Measurements from ENCODE around the gene ERCC6L2. TPM values are rescaled to one million over a fixed set of nuclear protein-coding genes. Genes with fewer than 3 reads are reported as not detected.

ERCC6L2 gene
- polyA plus RNA-seq, 1 of the 3 experiments (the other 2 are of a cell fraction): 10.0 TPM

DNA sequence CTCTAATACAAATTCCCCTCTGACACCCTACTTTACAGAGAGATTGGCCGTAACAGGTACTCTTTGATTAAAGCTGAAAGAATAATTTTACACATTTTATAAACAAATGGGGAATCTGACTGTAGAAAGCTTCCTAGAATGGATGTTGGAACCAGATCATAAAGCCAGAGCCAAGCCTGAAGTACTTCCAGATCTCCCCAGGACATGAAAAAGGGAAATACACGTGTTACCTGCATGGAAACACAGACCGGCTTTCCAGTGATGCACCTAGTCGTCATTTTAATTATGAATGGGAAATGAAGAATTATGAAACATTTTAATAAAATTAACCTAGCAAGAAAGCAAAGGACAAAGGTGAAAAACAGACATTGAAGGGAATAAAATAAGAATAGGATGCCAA lies 66.5 kb downstream of the ERCC6L2 start:
- Histone ChIP-seq H3F3A (replicated peaks; ENCODE audit: insufficient read depth) (peaks cover 5% of the 10 kb centered on the region), H3K79me2 (ENCODE audit: insufficient read depth) (peaks cover 13% of the 10 kb centered on the region; the same call in 1 of the 2 replicates), H4K20me1 (ENCODE audit: insufficient read depth) (no peaks in the 10 kb centered on the region), H3K4me1 (ENCODE audit: control insufficient read depth in 1 of 2, insufficient read depth in 2 of 2, low read depth in 1 of 2, low read length in 1 of 2) (no peaks in the 10 kb centered on the region), H3K4me3 (ENCODE audit: low read depth in 2 of 2, low read length in 1 of 2) (no peak overlapping the region), H3K36me3 (replicated peaks in 1 of 2; ENCODE audit: control insufficient read depth in 1 of 2, insufficient read depth in 2 of 2, low read length in 1 of 2) (peaks cover 69 to 79% of the 10 kb centered on the region in 2 experiments), H3K27ac (ENCODE audit: low read depth in 2 of 2, low read length in 1 of 2) (no peak overlapping the region), H3K9ac (no peak overlapping the region), H3K4me2 (no peak overlapping the region), H2AFZ (ENCODE audit: low read depth) (no peak overlapping the region), H3K9me3 (no peaks in the 10 kb centered on the region; the same call in none of the 2 replicates), H3K9me2 (no peaks in the 10 kb centered on the region), H3K27me3 (ENCODE audit: insufficient read depth) (no peaks in the 10 kb centered on the region)
- TF ChIP-seq GABPA (IDR thresholded peaks at IDR 0.05; ENCODE audit: low read depth): no peak
- no peak for TF ChIP-seq RFX5 (IDR thresholded peaks at IDR 0.05; ENCODE audit: low read length)
- TF ChIP-seq TAF1 (IDR thresholded peaks at IDR 0.05; ENCODE audit: borderline replicate concordance, low read depth, low read length): no peak
- TF ChIP-seq GATA2 (CRISPR knock-in tag; IDR thresholded peaks at IDR 0.05): no peak
- TF ChIP-seq, protein P1, sequence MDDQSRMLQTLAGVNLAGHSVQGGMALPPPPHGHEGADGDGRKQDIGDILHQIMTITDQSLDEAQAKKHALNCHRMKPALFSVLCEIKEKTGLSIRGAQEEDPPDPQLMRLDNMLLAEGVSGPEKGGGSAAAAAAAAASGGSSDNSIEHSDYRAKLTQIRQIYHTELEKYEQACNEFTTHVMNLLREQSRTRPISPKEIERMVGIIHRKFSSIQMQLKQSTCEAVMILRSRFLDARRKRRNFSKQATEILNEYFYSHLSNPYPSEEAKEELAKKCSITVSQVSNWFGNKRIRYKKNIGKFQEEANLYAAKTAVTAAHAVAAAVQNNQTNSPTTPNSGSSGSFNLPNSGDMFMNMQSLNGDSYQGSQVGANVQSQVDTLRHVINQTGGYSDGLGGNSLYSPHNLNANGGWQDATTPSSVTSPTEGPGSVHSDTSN (IDR thresholded peaks at IDR 0.05): no peak
- TF ChIP-seq, protein P2, sequence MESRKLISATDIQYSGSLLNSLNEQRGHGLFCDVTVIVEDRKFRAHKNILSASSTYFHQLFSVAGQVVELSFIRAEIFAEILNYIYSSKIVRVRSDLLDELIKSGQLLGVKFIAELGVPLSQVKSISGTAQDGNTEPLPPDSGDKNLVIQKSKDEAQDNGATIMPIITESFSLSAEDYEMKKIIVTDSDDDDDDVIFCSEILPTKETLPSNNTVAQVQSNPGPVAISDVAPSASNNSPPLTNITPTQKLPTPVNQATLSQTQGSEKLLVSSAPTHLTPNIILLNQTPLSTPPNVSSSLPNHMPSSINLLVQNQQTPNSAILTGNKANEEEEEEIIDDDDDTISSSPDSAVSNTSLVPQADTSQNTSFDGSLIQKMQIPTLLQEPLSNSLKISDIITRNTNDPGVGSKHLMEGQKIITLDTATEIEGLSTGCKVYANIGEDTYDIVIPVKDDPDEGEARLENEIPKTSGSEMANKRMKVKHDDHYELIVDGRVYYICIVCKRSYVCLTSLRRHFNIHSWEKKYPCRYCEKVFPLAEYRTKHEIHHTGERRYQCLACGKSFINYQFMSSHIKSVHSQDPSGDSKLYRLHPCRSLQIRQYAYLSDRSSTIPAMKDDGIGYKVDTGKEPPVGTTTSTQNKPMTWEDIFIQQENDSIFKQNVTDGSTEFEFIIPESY (IDR thresholded peaks at IDR 0.05; ENCODE audit: borderline replicate concordance, low read depth): no peak
- no peak for TF ChIP-seq SMC3 (IDR thresholded peaks at IDR 0.05; ENCODE audit: low read depth, low read length)
- no peak for TF ChIP-seq YY1 (IDR thresholded peaks at IDR 0.05; ENCODE audit: low read depth)
- TF ChIP-seq, protein P3, sequence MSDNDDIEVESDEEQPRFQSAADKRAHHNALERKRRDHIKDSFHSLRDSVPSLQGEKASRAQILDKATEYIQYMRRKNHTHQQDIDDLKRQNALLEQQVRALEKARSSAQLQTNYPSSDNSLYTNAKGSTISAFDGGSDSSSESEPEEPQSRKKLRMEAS (IDR thresholded peaks at IDR 0.05; ENCODE audit: low read depth): no peak
- TF ChIP-seq ELF1 (IDR thresholded peaks at IDR 0.05): no peak
- TF ChIP-seq, protein P4, sequence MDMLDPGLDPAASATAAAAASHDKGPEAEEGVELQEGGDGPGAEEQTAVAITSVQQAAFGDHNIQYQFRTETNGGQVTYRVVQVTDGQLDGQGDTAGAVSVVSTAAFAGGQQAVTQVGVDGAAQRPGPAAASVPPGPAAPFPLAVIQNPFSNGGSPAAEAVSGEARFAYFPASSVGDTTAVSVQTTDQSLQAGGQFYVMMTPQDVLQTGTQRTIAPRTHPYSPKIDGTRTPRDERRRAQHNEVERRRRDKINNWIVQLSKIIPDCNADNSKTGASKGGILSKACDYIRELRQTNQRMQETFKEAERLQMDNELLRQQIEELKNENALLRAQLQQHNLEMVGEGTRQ (IDR thresholded peaks at IDR 0.05; ENCODE audit: borderline replicate concordance, low read depth, low read length): no peak
- TF ChIP-seq, protein P5, sequence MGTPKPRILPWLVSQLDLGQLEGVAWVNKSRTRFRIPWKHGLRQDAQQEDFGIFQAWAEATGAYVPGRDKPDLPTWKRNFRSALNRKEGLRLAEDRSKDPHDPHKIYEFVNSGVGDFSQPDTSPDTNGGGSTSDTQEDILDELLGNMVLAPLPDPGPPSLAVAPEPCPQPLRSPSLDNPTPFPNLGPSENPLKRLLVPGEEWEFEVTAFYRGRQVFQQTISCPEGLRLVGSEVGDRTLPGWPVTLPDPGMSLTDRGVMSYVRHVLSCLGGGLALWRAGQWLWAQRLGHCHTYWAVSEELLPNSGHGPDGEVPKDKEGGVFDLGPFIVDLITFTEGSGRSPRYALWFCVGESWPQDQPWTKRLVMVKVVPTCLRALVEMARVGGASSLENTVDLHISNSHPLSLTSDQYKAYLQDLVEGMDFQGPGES (IDR thresholded peaks at IDR 0.05; ENCODE audit: low read depth, low read length): no peak
- no peak for TF ChIP-seq RXRA (IDR thresholded peaks at IDR 0.05; ENCODE audit: borderline replicate concordance, low read depth)
- CTCF ChIA-PET: no interaction called here
- no peak for DNase-seq
- 99% methylated on average over 4 of the region's 4 CpGs for WGBS (ENCODE audit: low lambda C conversion rate)
- POLR2A ChIA-PET: no interaction called here

Data from SK-N-SH (cell line).